DLD1 (cell line): ENCODE data around the gene LIPE.

Source experiments
- in situ Hi-C: cut with HindIII; loops from 2 replicates; pipeline ENCODE4 v1.10.0; 2017; ENCODE audit warnings: low sequenced_read_pairs

LIPE gene

GRCh38 chr19:42362342-42362741 lies 64.8 kb downstream of the LIPE start:
- in situ Hi-C loops: no loop called here

DNA sequence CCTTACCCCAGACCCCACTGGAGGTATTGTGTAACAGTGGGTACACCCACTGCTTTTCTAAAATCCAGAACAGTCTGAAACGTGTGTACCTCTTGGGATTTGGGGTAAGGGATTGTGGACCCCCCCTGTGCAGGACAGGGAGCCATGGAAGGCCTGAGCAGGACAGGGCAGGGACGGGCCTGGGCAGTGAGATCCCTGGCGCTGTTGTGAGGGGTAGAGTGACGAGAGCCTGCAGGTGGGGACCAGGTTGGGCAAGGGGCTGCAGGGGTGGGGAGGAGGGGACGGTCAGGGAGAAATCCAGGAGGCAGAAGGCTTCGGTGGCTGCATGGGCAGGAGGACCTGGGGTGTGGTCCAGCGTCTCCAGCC lies 65.7 kb downstream of the LIPE start:
- in situ Hi-C loops: no loop called here

DNA sequence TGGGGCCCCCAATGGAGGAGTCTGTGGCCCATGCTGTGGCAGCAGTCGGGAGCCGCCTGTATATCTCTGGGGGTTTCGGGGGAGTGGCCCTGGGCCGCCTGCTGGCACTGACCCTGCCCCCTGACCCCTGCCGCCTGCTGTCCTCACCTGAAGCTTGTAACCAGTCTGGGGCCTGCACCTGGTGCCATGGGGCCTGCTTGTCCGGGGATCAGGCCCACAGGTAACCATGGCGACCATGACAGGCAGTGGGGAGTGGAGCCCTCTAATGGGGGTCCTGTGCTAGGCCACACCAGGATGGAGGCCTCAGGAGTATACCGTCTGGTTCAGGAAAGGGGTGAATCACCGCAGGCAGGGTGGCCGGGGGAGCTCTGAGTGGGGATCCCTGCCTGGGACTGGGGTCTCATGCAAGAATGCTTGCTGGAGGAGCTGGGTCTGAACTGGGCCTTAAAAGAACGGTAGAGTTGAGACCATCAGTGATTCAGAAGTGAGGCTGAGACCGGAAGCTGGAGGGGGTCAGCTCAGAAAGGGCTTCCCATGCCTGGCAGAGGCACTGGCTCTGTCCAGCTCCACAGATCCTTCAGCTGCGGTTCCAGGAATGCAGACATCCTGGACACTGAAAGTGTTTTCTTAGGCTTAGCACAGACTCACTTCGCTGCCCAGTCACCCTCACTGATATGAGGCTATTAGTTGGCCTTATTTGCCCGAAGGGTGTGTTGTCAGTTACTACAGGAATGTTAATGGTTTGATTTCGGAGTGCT lies 66.2 kb downstream of the LIPE start:
- in situ Hi-C loops: no loop called here

DNA sequence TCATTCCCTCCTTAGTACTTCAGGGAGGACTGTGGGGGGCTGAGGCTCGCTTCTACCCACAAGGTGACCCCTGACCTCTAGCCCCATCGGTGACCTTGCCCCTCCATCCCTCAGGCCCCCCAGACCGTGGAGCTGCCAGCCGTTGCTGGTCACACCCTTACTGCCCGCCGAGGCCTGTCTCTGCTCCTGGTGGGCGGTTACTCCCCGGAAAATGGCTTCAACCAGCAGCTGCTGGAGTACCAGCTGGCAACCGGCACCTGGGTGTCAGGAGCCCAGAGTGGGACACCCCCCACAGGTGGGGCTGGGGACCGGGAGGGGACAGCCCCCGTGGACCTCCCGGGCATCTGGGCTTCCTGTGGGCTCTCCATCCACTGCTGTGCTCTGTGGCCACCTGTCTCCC lies 69.9 kb downstream of the LIPE start:
- in situ Hi-C loops: no loop called here

GRCh38 chr19:42356686-42357085 lies 70.5 kb downstream of the LIPE start:
- in situ Hi-C loops: no loop called here

DNA sequence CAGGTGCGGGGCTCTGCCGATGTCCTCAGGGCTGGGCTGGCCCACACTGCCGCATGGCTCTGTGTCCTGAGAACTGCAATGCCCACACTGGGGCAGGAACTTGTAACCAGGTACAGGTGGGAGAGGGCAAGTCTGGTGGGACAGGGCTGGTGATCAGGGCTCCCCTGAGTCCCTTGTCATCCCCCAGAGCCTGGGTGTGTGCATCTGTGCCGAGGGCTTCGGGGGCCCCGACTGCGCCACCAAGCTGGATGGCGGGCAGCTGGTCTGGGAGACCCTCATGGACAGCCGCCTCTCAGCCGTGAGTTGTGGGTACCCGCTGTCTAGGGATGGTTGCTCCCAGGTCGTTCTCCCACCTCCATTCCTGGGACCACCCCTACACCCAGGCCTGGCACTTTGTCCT lies 71.3 kb downstream of the LIPE start:
- in situ Hi-C loops: no loop called here

GRCh38 chr19:42353341-42354015 lies 73.7 kb downstream of the LIPE start:
- in situ Hi-C loops: no loop called here

- in situ Hi-C loops: no loop called here
Measured at GRCh38 chr19:42352301-42353259, 74.6 kb downstream of the LIPE start.
